ENCODE data around the gene PKDREJ. TPM values are rescaled to one million over a fixed set of nuclear protein-coding genes. Genes with fewer than 3 reads are reported as not detected.

PKDREJ gene
- total RNA-seq, 1 experiment from 2014 or later = not detected

- no peak overlapping the region for H3K4me2 ChIP-seq
- no peaks in the 10 kb centered on the region for H3K9me3 ChIP-seq (ENCODE audit: insufficient read depth, low read depth)
- peaks cover 7% of the 10 kb centered on the region; the same call in 1 of the 2 replicates for H3F3A ChIP-seq (ENCODE audit: insufficient read depth, low read depth)
- no peaks in the 10 kb centered on the region for H3K4me1 ChIP-seq (replicated peaks; ENCODE audit: insufficient read depth)
- CTCF ChIA-PET = no interaction called here
- TF ChIP-seq EZH2 (IDR thresholded peaks at IDR 0.05; ENCODE audit: low read depth) (no peak), CTCF (conservative IDR thresholded peaks at IDR 0.05) (no peak)
- H3K4me3 ChIP-seq = no peak overlapping the region
- intact Hi-C loops (cut with micrococcal nuclease; ENCODE audit: unreplicated experiment) = no loop called here
- no peaks in the 10 kb centered on the region for H3K9me2 ChIP-seq (ENCODE audit: insufficient read depth)
- no peaks in the 10 kb centered on the region for H4K20me1 ChIP-seq (ENCODE audit: insufficient read depth)
- no peak overlapping the region for H3K27ac ChIP-seq
- no TSS peak for BruUV-seq (replicated peaks)
- H3K79me2 ChIP-seq (ENCODE audit: low read depth) = no peaks in the 10 kb centered on the region
- no peaks in the 10 kb centered on the region for H3K36me3 ChIP-seq (ENCODE audit: low read depth)
- POLR2A ChIA-PET (ENCODE audit: unreplicated experiment) = no interaction called here
- H2AFZ ChIP-seq = no peak overlapping the region
- H3K27me3 ChIP-seq (ENCODE audit: insufficient read depth, low read depth) = no peaks in the 10 kb centered on the region
- DNase-seq = no peak
These were observed 36.6 kb downstream of the PKDREJ start for GRCh38 chr22:46226577-46226976.

GRCh38 chr22:46225631-46226030, 37.5 kb downstream of the PKDREJ start:
- Histone ChIP-seq H3K4me2 (no peak overlapping the region), H3K4me3 (no peak overlapping the region), H3K9me3 (ENCODE audit: insufficient read depth, low read depth) (no peaks in the 10 kb centered on the region), H3K9me2 (ENCODE audit: insufficient read depth) (no peaks in the 10 kb centered on the region), H3K36me3 (ENCODE audit: low read depth) (0 out of 2 replicates have a peak, but pooled peaks cover under 1% of the 10 kb centered on the region), H3K27me3 (ENCODE audit: insufficient read depth, low read depth) (no peaks in the 10 kb centered on the region), H3K79me2 (ENCODE audit: low read depth) (no peaks in the 10 kb centered on the region), H4K20me1 (ENCODE audit: insufficient read depth) (no peaks in the 10 kb centered on the region), H3F3A (ENCODE audit: insufficient read depth, low read depth) (peaks cover 7% of the 10 kb centered on the region; the same call in 1 of the 2 replicates), H3K27ac (no peak overlapping the region), H2AFZ (no peak overlapping the region), H3K4me1 (replicated peaks; ENCODE audit: insufficient read depth) (no peaks in the 10 kb centered on the region)
- no peak for DNase-seq
- POLR2A ChIA-PET (ENCODE audit: unreplicated experiment) = no interaction called here
- BruUV-seq (replicated peaks) = no TSS peak
- intact Hi-C loops (cut with micrococcal nuclease; ENCODE audit: unreplicated experiment) = no loop called here
- TF ChIP-seq CTCF (conservative IDR thresholded peaks at IDR 0.05) (no peak), EZH2 (IDR thresholded peaks at IDR 0.05; ENCODE audit: low read depth) (no peak)
- CTCF ChIA-PET = no interaction called here

- POLR2A ChIA-PET (ENCODE audit: unreplicated experiment) = no interaction called here
- DNase-seq = no peak
- no peaks in the 10 kb centered on the region for H3K27me3 ChIP-seq (ENCODE audit: insufficient read depth, low read depth)
- no peak for TF ChIP-seq CTCF (conservative IDR thresholded peaks at IDR 0.05)
- CTCF ChIA-PET = no interaction called here
- H3K79me2 ChIP-seq (ENCODE audit: low read depth) = no peaks in the 10 kb centered on the region
- no peaks in the 10 kb centered on the region for H4K20me1 ChIP-seq (ENCODE audit: insufficient read depth)
- no peak overlapping the region for H3K4me3 ChIP-seq
- 0 out of 2 replicates have a peak, but pooled peaks cover 6% of the 10 kb centered on the region for H3K36me3 ChIP-seq (ENCODE audit: low read depth)
- intact Hi-C loops (cut with micrococcal nuclease; ENCODE audit: unreplicated experiment) = no loop called here
- no peaks in the 10 kb centered on the region for H3K9me3 ChIP-seq (ENCODE audit: insufficient read depth, low read depth)
- H3F3A ChIP-seq (ENCODE audit: insufficient read depth, low read depth) = peaks cover 7% of the 10 kb centered on the region; the same call in 1 of the 2 replicates
- H3K9me2 ChIP-seq (ENCODE audit: insufficient read depth) = no peaks in the 10 kb centered on the region
- H3K27ac ChIP-seq = no peak overlapping the region
- H3K4me1 ChIP-seq (replicated peaks; ENCODE audit: insufficient read depth) = no peaks in the 10 kb centered on the region
- H2AFZ ChIP-seq = no peak overlapping the region
- no peak overlapping the region for H3K4me2 ChIP-seq
- BruUV-seq (replicated peaks) = no TSS peak
These were observed 38.2 kb downstream of the PKDREJ start for GRCh38 chr22:46224898-46225290.
